Measurements from ENCODE around the gene NRXN2.
A peak's percentile ranks its signal among the peaks of the same experiment; 100 is the strongest.

Gene NRXN2

GRCh38 chr11:64742889-64743590, 20.0 kb upstream of the NRXN2 start:
- peak; percentile 70 for DNase-seq

DNA sequence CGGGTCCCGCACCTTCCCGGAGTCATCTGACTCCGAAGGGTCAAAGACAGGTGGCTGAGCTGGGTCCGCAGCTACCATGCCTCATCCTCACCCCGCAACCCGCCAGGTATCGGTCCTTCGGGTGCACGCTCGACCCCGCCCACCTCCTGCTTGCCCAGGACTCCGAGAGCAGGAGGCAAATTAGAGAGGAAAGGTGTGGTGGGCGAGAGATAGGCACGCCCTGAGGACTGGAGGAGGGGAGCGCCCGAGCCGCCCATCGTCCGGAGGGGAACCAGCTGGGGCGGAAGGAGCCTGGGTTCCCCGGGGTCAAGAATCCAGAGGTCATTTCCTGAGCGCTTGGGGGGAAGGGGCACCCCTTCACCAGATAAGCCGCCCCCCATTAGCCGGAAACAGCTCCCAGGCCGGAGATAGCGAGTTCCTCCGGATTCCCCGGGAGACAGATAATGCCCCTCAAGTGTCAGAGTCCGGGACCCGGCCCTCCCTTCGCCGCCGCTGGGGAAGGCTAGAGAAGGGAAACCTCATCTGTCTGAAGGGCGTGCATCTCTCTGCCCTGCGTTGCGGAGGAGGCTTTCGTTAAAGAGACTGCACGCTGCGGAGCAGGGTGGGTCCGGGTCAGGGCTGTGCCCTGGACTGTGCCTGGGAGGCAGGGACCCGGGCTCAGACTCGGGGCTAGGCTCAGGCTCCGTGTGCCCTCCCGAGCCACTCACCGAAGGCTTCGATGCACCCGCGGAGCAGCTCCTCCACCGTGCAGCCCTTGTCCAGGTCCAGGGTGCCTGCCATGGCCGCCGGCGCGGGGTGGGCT, 19.3 kb upstream of the NRXN2 start:
- no peak for DNase-seq

DNA sequence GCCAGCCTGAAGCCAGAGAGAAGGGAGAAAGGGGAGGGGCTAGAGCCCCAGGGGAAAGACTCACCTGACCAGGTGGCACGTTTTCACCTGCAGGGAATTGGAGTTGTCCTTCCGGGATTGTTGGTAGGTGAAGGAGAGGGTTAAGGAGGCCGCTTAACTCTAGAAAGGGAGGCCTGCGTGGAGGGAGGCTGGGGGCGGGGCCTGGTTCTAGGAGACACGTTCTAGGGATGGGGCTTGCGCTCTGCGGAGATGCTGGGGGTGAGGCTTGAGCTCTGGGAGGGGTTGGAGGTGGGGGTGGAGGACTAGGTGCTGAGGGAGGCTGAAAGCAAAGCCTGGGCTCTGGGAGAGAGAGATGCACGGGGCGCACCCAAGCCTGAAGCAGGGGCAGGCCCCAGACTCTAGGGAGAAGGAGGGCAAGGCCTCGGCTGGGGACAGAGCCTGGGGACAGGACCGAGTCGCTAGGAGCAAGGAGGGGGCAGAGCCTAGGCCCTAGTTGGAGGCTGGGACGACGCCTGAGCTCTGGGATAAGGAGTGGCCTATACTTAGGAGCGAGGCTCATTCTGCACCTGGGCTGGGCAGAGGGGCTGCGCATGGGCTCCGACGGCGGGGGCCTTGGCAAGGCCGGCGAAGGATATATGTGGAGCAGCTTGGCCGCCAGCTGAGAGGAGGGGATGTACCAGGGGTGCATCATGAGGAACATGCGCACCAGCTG, 18.5 kb upstream of the NRXN2 start:
- DNase-seq, result no peak

DNA sequence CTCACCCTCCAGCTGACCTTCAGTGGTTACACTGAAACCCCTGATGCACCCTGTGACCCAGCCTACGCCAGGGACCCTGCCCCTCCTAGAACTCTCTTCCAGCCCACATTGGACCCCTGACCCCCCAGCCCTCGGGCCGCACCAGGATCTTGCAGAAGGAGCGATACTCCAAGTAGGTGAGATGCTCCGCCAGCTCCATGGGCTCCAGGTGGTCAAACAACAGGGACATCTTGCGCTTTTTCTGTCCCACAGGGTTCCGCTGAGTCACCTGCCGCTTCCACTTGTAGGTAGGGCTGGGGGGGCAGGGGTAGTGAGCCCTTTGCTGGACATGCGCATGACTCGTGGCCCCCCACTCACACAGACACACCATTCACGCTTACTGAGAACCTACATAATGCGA, 16.9 kb upstream of the NRXN2 start:
- no peak for DNase-seq

GRCh38 chr11:64736654-64737053, 13.7 kb upstream of the NRXN2 start:
- DNase-seq, result no peak

DNA sequence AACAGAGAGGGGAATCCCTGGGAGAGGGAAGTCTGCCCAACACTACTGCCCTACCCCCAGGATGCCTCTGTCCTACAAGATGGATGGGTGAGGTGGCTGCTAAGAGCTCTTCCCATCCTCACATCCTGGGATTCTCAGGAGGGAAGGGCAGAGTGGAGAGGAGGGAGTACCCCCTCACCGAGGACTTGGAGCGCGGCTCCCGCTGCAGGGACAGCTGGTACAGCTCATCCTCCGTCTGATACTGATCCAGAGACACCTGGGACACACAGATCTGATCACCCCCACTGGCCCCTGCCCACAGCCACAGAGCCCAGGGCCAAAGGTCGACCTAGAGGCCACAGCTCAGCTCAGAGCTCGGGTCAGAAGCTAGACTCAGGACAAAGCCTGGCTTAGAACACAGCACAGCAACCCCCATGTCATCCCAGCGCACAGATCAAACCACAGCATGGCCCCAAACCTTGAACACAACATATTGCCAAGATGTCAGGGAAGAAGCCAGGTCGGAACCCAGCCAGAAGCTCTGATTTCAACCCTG, 12.8 kb upstream of the NRXN2 start:
- DNase-seq, result no peak

- no peak for DNase-seq
Observed at GRCh38 chr11:64734811-64735724, 12.1 kb upstream of the NRXN2 start.

- no peak for DNase-seq
Observed at GRCh38 chr11:64731601-64732000, 8.6 kb upstream of the NRXN2 start.

DNA sequence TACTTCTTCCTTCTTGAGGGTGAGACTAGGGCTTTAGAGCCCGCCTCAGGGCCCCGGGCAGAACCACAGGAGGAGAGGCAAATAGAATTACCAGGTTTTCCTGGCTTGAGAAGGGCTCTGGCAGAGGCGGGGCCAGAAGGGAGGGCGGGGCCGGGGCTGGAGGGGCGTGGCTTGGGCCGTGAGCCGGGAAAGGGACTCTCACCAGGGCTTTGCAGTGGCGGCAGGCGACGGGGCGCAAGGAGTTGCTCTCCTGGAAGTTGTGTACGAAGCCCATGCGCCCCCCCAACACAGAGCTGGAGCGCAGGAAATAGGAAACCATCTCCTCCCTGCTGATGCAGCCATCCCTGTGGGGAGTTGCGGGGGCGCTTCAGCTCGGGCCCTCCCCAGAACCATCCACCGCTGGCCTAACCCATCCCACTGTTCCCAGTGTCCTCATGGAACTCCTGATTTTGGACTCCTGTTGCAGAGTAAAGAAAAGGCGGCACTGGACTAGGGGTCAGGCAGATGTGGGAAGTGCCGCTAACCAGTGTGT, 6.9 kb upstream of the NRXN2 start:
- DNase-seq, result no peak

GRCh38 chr11:64728757-64729365, 5.9 kb upstream of the NRXN2 start:
- DNase-seq, result no peak

- DNase-seq, result no peak
Observed at GRCh38 chr11:64726867-64727530, 4.0 kb upstream of the NRXN2 start.

- DNase-seq, result no peak
Observed at GRCh38 chr11:64726211-64726641, 3.2 kb upstream of the NRXN2 start.

DNA sequence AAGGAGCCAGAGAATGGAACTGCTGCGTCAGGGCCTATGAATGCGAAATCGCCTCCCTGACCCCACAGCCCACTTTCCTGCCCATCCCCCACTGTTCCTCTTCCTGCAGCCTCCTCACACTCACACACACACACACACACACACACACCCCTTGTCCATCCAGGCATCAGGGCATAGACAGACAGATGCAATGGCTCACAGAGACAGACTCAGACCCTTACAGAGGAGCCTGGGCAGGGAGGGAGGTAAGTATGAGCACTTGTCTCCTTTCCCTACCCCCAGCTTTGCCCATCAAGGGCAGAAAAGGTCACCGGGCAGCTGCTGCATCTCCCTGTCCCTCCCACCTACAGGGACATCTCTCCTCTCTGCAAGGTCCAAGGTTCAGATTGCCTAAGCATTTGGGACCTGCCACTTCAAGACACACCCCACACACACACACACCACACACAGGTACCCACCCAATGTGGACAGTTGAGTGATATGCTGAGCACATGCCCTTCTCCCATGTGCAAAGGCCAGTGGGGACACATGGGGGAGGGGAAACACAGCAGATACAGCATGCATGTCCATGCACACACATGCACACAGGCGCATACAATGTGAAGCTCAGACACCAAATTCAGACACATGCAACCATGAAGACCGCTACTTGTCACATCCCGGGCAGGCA, 2.0 kb upstream of the NRXN2 start:
- no peak for DNase-seq

- DNase-seq, result no peak
Observed at GRCh38 chr11:64723907-64724862, 1.2 kb upstream of the NRXN2 start.

DNA sequence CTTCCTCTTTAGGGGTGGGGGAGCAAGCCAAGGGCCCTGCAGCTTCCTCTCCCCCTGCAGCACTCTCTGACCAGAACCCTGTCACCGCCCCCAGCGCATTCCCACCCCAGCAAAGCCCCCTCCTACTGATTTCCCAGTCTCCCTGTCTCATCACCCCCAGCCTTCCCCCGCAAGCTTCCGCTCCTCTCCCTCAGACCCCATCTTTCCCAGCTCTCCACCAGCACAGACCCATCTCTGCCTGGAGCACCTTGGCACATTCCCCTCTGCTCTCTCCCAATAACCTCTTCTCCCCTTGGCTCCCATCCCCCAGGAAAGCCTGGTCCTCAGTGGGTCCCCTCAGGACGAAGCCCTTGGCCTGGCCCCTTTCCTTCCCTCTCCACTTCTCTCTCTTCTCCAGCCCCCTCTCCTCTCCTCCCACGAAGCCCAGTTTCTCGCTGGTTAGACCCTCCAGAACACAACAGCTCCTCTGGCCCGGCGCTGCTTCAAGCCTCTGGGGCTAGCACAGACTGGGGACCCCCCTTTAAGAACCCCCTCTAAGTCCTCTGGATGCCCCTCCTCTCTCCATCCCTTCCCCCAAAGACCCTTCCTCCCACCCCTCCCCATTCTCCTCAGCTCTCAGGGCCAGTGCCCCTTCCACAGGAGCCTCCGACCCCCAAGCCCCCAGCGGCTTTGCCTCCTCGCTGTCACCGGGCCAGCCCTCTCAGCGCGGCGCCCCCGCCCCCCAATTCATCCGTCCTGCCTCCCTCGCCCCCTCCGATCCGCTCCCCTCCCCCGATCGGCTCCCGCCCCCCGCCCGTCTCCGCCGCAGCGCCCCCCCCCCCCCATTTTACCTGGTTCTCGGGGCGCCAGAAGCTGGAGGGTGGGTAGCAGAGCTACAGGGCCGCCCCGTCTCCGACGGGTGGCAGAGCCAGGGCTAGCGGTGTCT, 594 bp downstream of the NRXN2 start:
- no peak for DNase-seq

DNA sequence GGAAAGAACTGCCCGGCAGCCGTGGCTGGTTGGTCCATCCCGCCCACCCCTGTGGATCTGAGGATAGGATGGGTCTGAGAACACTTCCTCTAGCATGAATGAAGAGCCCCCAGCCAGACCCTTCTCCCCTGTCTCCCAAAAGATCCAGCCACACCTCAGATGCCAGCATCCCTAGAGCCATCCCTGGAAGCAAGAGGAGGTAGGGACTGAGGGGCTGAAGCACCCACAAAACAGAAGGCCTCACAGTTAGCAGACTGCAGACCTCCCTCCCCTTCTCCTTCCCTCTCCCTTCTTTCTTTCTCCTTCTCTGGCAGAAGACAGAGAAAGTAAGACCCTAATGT, 1.7 kb downstream of the NRXN2 start:
- DNase-seq, result no peak

DNA sequence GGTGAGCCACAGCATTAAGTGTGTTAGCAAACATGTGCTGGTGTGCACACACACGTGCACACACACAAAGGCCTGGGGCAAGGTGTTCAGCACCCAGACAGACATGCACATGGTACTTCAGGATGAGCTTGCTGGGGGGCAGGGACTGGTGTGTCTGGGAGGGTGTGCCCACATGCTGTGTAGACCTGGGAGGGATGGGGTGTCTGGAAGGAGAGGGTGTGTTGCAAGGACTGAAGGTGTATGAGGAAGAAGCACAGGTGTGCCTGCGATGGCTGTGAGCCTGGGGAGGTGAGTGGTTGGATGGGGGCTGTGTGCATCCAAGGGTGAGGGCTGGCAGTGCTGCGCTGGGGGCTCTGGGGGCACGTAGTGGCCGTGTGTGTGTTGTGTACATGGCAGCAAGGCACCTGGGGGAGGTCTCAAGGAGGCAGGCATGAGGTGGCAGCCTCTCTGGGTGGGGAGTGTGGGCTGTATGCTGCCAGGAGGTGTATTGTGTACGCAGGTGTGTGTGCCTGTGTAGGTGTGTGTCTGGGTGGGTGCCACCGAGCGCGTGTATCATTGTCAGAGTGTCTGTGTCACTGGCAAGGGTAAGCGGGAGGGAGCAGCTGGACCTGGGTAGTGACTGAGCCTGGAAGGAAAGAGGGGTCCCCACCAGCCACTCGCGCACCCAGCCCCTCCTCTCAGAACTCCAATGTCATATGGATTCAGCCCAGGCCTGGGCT, 2.2 kb downstream of the NRXN2 start:
- DNase-seq, result no peak

- no peak for DNase-seq
Observed at GRCh38 chr11:64720167-64720566, 2.8 kb downstream of the NRXN2 start.

Measured in activated T-cell treated with anti-CD3 and anti-CD28 coated beads for 4 hours (primary cell).